ENCODE results near the gene GPAT3.
"Not testable (repeated sequence)": the region's sequence is repeated elsewhere in the genome, so short reads cannot be mapped to it uniquely, and the experiment has no call there.

The GPAT3 gene

GRCh38 chr4:83561381-83561780 lies 25.5 kb downstream of the GPAT3 start:
- DNase-seq (ENCODE audit: insufficient read length, low spot score): no peak
- peak; percentile 98 for FAIRE-seq
- TF ChIP-seq POLR2A (IDR thresholded peaks at IDR 0.05; ENCODE audit: low read depth, low read length): no peak

GRCh38 chr4:83563998-83564397 lies 28.1 kb downstream of the GPAT3 start:
- FAIRE-seq (no peak), DNase-seq (ENCODE audit: insufficient read length, low spot score) (no peak)
- TF ChIP-seq POLR2A (IDR thresholded peaks at IDR 0.05; ENCODE audit: low read depth, low read length): no peak

GRCh38 chr4:83568062-83568461 lies 32.2 kb downstream of the GPAT3 start:
- no peak for FAIRE-seq
- no peak for TF ChIP-seq POLR2A (IDR thresholded peaks at IDR 0.05; ENCODE audit: low read depth, low read length)
- DNase-seq (ENCODE audit: insufficient read length, low spot score): no peak

GRCh38 chr4:83569429-83569828 lies 33.5 kb downstream of the GPAT3 start:
- no peak for DNase-seq (ENCODE audit: insufficient read length, low spot score)
- no peak for TF ChIP-seq POLR2A (IDR thresholded peaks at IDR 0.05; ENCODE audit: low read depth, low read length)
- no peak for FAIRE-seq

GRCh38 chr4:83569987-83570386 lies 34.1 kb downstream of the GPAT3 start:
- DNase-seq (ENCODE audit: insufficient read length, low spot score) (no peak), FAIRE-seq (no peak)
- TF ChIP-seq POLR2A (IDR thresholded peaks at IDR 0.05; ENCODE audit: low read depth, low read length): no peak

- no peak for FAIRE-seq
- no peak for DNase-seq (ENCODE audit: insufficient read length, low spot score)
- TF ChIP-seq POLR2A (IDR thresholded peaks at IDR 0.05; ENCODE audit: low read depth, low read length): no peak
Measured at GRCh38 chr4:83572848-83573247, 36.9 kb downstream of the GPAT3 start.

GRCh38 chr4:83574247-83574646 lies 38.3 kb downstream of the GPAT3 start:
- FAIRE-seq (no peak), DNase-seq (ENCODE audit: insufficient read length, low spot score) (no peak)
- TF ChIP-seq POLR2A (IDR thresholded peaks at IDR 0.05; ENCODE audit: low read depth, low read length): no peak

- DNase-seq (ENCODE audit: insufficient read length, low spot score); FAIRE-seq: not testable (repeated sequence)
Measured at GRCh38 chr4:83576237-83576636, 40.3 kb downstream of the GPAT3 start.

- FAIRE-seq: no peak
- no peak for TF ChIP-seq POLR2A (IDR thresholded peaks at IDR 0.05; ENCODE audit: low read depth, low read length)
- no peak for DNase-seq (ENCODE audit: insufficient read length, low spot score)
Measured at GRCh38 chr4:83581411-83582288, 45.7 kb downstream of the GPAT3 start.

GRCh38 chr4:83582289-83582785 lies 46.4 kb downstream of the GPAT3 start:
- FAIRE-seq (peak; percentile 76), DNase-seq (ENCODE audit: insufficient read length, low spot score) (no peak)
- TF ChIP-seq POLR2A (IDR thresholded peaks at IDR 0.05; ENCODE audit: low read depth, low read length): no peak

- TF ChIP-seq POLR2A (IDR thresholded peaks at IDR 0.05; ENCODE audit: low read depth, low read length): no peak
- FAIRE-seq (no peak), DNase-seq (ENCODE audit: insufficient read length, low spot score) (no peak)
Measured at GRCh38 chr4:83585982-83586508, 50.1 kb downstream of the GPAT3 start.

- FAIRE-seq: no peak
- DNase-seq (ENCODE audit: insufficient read length, low spot score): no peak
- no peak for TF ChIP-seq POLR2A (IDR thresholded peaks at IDR 0.05; ENCODE audit: low read depth, low read length)
Measured at GRCh38 chr4:83589279-83589678, 53.4 kb downstream of the GPAT3 start.

GRCh38 chr4:83591056-83591455 lies 55.1 kb downstream of the GPAT3 start:
- no peak for FAIRE-seq
- TF ChIP-seq POLR2A (IDR thresholded peaks at IDR 0.05; ENCODE audit: low read depth, low read length): no peak
- no peak for DNase-seq (ENCODE audit: insufficient read length, low spot score)

- no peak for FAIRE-seq
- TF ChIP-seq POLR2A (IDR thresholded peaks at IDR 0.05; ENCODE audit: low read depth, low read length): no peak
Measured at GRCh38 chr4:83591730-83592129, 55.8 kb downstream of the GPAT3 start.

GRCh38 chr4:83599183-83599582 lies 63.3 kb downstream of the GPAT3 start:
- no peak for FAIRE-seq
- no peak for TF ChIP-seq POLR2A (IDR thresholded peaks at IDR 0.05; ENCODE audit: low read depth, low read length)
- DNase-seq (ENCODE audit: insufficient read length, low spot score): no peak

More at GRCh38 chr4:83591730-83592129, 55.8 kb downstream of the GPAT3 start:
- DNase-seq (ENCODE audit: insufficient read length, low spot score): no peak

Measured in H54 (cell line).